HCT116 (cell line): ENCODE measurements around the gene FAM43B. TPM values are rescaled to one million over a fixed set of nuclear protein-coding genes. Genes with fewer than 3 reads are reported as not detected.

ENCODE experiments used
- ATAC-seq: fragments of 200-7000 bp; cut with Tn5 transposase; 2 replicates; pipeline ENCODE4 v1.9.1; 2020; ENCODE audit warnings: mild to moderate bottlenecking, moderate library complexity
- BruUV-seq: library from RNA; stranded (reverse); fragments of 400-500 nt; replicated peaks from 2 replicates; lab custom pipeline; 2021; lab: Mats Ljungman, UMichigan
- CTCF ChIA-PET: fragments of 300-600 bp; sonication (Branson Sonifier 250); formaldehyde crosslinking; loops from one replicate; lab custom pipeline; 2021; ENCODE audit warnings: antibody characterized with exemption; lab: Charles Lee
- POLR2A ChIA-PET: fragments of 300-600, 350-600 bp; sonication (Branson Sonifier 250); formaldehyde crosslinking; loops from one replicate; lab custom pipeline; 2021; ENCODE audit warnings: antibody characterized with exemption; lab: Charles Lee
- RAD21 ChIA-PET, 2 experiments: fragments of 300-600 bp; sonication (Branson Sonifier 250); formaldehyde crosslinking; loops; one replicate each; lab custom pipeline; 2023; ENCODE audit warnings: low total read pairs in 2 of 2; ENCODE audit not compliant: uncharacterized antibody in 2 of 2, unreplicated experiment in 2 of 2, low non-redundant PET in 1 of 2; lab: Charles Lee
- DNase-seq: peaks from one replicate; pipeline ENCODE4 v3.0.0-alpha.2; 2010; ENCODE audit warnings: low read depth, low spot score
- H2AFZ ChIP-seq: fragments of 200-600 bp; shearing (Covaris generic), sonication (generic); 2 replicates; pipeline ENCODE4 v1.6.1; 2017; ENCODE audit warnings: low read depth, mixed run types, mixed read lengths, antibody characterized with exemption, low read length; ENCODE audit not compliant: poor library complexity, severe bottlenecking
- H3K27ac ChIP-seq: 2 replicates; pipeline ENCODE4 v1.5.1; 2012; ENCODE audit warnings: low read depth, low read length
- H3K27me3 ChIP-seq: fragments of 200-600 bp; sonication (generic); 2 replicates; pipeline ENCODE4 v1.6.1; 2016; ENCODE audit warnings: mixed run types, low read length, mixed read lengths; ENCODE audit not compliant: insufficient read depth
- H3K36me3 ChIP-seq, 2 experiments: fragments of 200-500 bp in 1 of 2; fragments of 200-600 bp in 1 of 2; sonication (Bioruptor generic) in 1 of 2; sonication (generic) in 1 of 2; 2 replicates each; pipeline versions ENCODE4 v1.5.1 to v1.6.1; 2014 to 2016; ENCODE audit warnings: low read length in 2 of 2, inconsistent platforms in 1 of 2, mixed read lengths in 1 of 2, mixed run types in 1 of 2; ENCODE audit not compliant: insufficient read depth in 2 of 2, control insufficient read depth in 1 of 2
- H3K4me1 ChIP-seq, 2 experiments: fragments of 200-600 bp in 1 of 2; sonication (generic) in 1 of 2; 2 replicates each; pipeline versions ENCODE4 v1.5.1 to v1.6.1; 2012 to 2017; ENCODE audit warnings: low read length in 2 of 2, inconsistent platforms in 1 of 2, mild to moderate bottlenecking in 1 of 2, mixed read lengths in 1 of 2, mixed run types in 1 of 2, moderate library complexity in 1 of 2; ENCODE audit not compliant: insufficient read depth in 2 of 2, control insufficient read depth in 1 of 2
- H3K4me2 ChIP-seq: fragments of 200-600 bp; sonication (generic); 2 replicates; pipeline ENCODE4 v1.6.1; 2017; ENCODE audit warnings: mixed run types, low read length, mixed read lengths
- H3K4me3 ChIP-seq, 2 experiments: fragments of 200-600 bp in 1 of 2; sonication (generic) in 1 of 2; replicated peaks in 1 of 2; 2 replicates each; pipeline ENCODE4 v1.5.1; 2011 to 2016; ENCODE audit warnings: low read length in 2 of 2, control low read depth in 1 of 2, low read depth in 1 of 2, mild to moderate bottlenecking in 1 of 2, mixed read lengths in 1 of 2, mixed run types in 1 of 2
- H3K79me2 ChIP-seq: fragments of 200-600 bp; sonication (generic); 2 replicates; pipeline ENCODE4 v1.6.1; 2017; ENCODE audit warnings: mild to moderate bottlenecking, mixed run types, low read length, moderate library complexity, mixed read lengths; ENCODE audit not compliant: insufficient read depth
- H3K9ac ChIP-seq: fragments of 200-600 bp; sonication (generic); 2 replicates; pipeline ENCODE4 v1.6.1; 2016; ENCODE audit warnings: low read length, mixed read lengths
- H3K9me2 ChIP-seq: fragments of 200-600 bp; sonication (generic), shearing (Covaris generic); 2 replicates; pipeline ENCODE4 v1.6.1; 2017; ENCODE audit warnings: mixed run types, mild to moderate bottlenecking, moderate library complexity; ENCODE audit not compliant: insufficient read depth
- H3K9me3 ChIP-seq, 2 experiments: fragments of 200-500 bp in 1 of 2; fragments of 200-600 bp in 1 of 2; sonication (Bioruptor generic) in 1 of 2; sonication (generic) in 1 of 2; 2 replicates each; pipeline ENCODE4 v1.6.1; 2014 to 2017; ENCODE audit warnings: low read length in 2 of 2, mixed read lengths in 2 of 2, inconsistent platforms in 1 of 2, low read depth in 1 of 2, mild to moderate bottlenecking in 1 of 2, mixed run types in 1 of 2, moderate library complexity in 1 of 2; ENCODE audit not compliant: control insufficient read depth in 1 of 2, insufficient read depth in 1 of 2
- H4K20me1 ChIP-seq: fragments of 200-600 bp; sonication (generic), shearing (Covaris generic); 2 replicates; pipeline ENCODE4 v1.6.1; 2017; ENCODE audit warnings: mixed run types, mild to moderate bottlenecking, moderate library complexity; ENCODE audit not compliant: insufficient read depth
- CBX3 ChIP-seq: IDR thresholded peaks from 2 replicates; pipeline ENCODE4 v1.6.1; 2012; ENCODE audit warnings: low read depth
- CEBPB ChIP-seq: IDR thresholded peaks from 2 replicates; pipeline ENCODE4 v1.6.1; 2012; ENCODE audit warnings: low read depth
- EGR1 ChIP-seq: IDR thresholded peaks from 2 replicates; pipeline ENCODE4 v1.6.1; 2012; ENCODE audit warnings: low read depth
- ELF1 ChIP-seq: IDR thresholded peaks from 2 replicates; pipeline ENCODE4 v1.6.1; 2012; ENCODE audit warnings: low read depth, borderline replicate concordance
- FOSL1 ChIP-seq: IDR thresholded peaks from 2 replicates; pipeline ENCODE4 v1.6.1; 2012; ENCODE audit warnings: low read depth
- JUND ChIP-seq: IDR thresholded peaks from 2 replicates; pipeline ENCODE4 v1.6.1; 2012
- POLR2A ChIP-seq: IDR thresholded peaks from 2 replicates; pipeline ENCODE4 v1.7.0; 2011; ENCODE audit warnings: borderline replicate concordance; ENCODE audit not compliant: insufficient read depth, insufficient read length; ENCODE audit errors: extremely low read depth
- POLR2AphosphoS5 ChIP-seq: IDR thresholded peaks from 2 replicates; pipeline ENCODE4 v1.6.1; 2011; ENCODE audit warnings: mild to moderate bottlenecking, low read depth, low read length, moderate library complexity
- SP1 ChIP-seq: IDR thresholded peaks from 2 replicates; pipeline ENCODE4 v1.6.1; 2012; ENCODE audit warnings: low read depth
- SRF ChIP-seq: IDR thresholded peaks from 2 replicates; pipeline ENCODE4 v1.6.1; 2012; ENCODE audit warnings: low read depth
- TCF7L2 ChIP-seq: IDR thresholded peaks from 2 replicates; pipeline ENCODE4 v1.7.0; 2011; ENCODE audit warnings: borderline replicate concordance, inconsistent platforms; ENCODE audit not compliant: insufficient read depth, insufficient read length; ENCODE audit errors: extremely low read depth
- YY1 ChIP-seq: IDR thresholded peaks from 2 replicates; pipeline ENCODE4 v1.6.1; 2011; ENCODE audit warnings: low read length, low read depth, moderate library complexity, mild to moderate bottlenecking; ENCODE audit not compliant: insufficient replicate concordance; ENCODE audit errors: extremely low read depth
- ZFX ChIP-seq: fragments of 450-650 bp; IDR thresholded peaks from 2 replicates; pipeline ENCODE4 v1.6.1; 2017
- intact Hi-C: fragments of 100-400 bp; cut with micrococcal nuclease; formaldehyde crosslinking; loops from 2 replicates; pipeline ENCODE4 v1.10.0; 2022
- total RNA-seq: library from RNA; stranded (reverse); gene quantifications from one replicate; pipeline ENCODE4 v1.2.1, GENCODE V29; 2021; ENCODE audit not compliant: unreplicated experiment
- TF ChIP-seq, protein P1 (sequence below), 3 experiments: fragments of 200-600 bp in 1 of 3; sonication (generic) in 1 of 3; IDR thresholded peaks in 2 of 3; conservative IDR thresholded peaks in 1 of 3; 2 replicates each; pipeline ENCODE4 v1.5.1; 2012 to 2017; ENCODE audit warnings: low read depth in 2 of 3, low read length in 2 of 3, antibody characterized with exemption in 1 of 3, borderline replicate concordance in 1 of 3, control low read depth in 1 of 3, mild to moderate bottlenecking in 1 of 3, mixed read lengths in 1 of 3, mixed run types in 1 of 3, moderate library complexity in 1 of 3; ENCODE audit not compliant: insufficient read depth in 1 of 3
- TF ChIP-seq, protein P2 (sequence below): IDR thresholded peaks from 2 replicates; pipeline ENCODE4 v1.6.1; 2012
- TF ChIP-seq, protein P3 (sequence below): IDR thresholded peaks from 2 replicates; pipeline ENCODE4 v1.6.1; 2012

FAM43B gene
- total RNA-seq, 1 experiment from 2014 or later = not detected

DNA sequence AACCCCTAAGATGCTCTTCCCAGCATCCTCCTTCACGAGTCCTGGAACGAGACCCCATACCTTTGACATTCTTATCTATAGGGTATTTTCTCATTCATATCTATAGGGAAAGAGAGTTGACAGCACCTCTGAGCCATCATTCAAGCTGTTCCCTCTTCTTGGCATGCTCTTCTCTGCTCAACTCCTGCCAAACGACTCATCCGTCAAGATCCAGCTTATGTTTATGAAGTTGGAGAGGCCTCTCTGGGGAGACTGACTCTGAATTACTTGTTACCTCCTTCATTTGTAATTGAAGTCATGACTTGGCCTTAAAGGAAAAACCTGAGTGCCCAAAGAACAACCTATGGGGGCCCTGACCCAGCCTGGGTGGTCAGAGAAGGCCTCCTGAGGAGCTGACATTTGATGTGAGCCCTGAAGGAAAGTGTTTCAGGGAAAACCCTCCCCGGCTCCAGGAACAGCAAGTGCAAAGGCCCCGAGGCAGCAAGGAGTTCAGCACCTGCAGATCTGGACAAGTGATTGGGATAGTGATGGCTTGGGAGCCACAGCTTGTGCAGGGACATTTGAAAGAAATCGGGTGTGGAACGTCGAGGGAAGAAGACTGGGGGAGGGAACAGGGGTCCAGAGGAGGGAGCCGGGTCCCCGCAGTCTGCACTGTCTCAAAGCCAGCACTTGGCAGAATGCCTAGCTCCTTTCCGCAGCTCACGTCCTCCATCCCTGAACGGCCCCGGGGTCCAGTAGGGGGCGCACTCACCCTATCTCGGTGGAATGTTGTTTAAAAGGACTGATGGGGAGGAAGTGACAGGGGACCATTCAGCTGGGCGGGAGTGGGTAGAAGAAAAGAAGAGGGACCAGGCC is 22.5 kb downstream of the FAM43B start (continued):
- TF ChIP-seq FOSL1 (no peak), POLR2AphosphoS5 (peak; percentile 37; the same call in 1 of the 2 replicates), CEBPB (no peak), POLR2A (no peak), ZFX (no peak), EGR1 (no peak), YY1 (peak; percentile 75)
- TF ChIP-seq, protein P1, sequence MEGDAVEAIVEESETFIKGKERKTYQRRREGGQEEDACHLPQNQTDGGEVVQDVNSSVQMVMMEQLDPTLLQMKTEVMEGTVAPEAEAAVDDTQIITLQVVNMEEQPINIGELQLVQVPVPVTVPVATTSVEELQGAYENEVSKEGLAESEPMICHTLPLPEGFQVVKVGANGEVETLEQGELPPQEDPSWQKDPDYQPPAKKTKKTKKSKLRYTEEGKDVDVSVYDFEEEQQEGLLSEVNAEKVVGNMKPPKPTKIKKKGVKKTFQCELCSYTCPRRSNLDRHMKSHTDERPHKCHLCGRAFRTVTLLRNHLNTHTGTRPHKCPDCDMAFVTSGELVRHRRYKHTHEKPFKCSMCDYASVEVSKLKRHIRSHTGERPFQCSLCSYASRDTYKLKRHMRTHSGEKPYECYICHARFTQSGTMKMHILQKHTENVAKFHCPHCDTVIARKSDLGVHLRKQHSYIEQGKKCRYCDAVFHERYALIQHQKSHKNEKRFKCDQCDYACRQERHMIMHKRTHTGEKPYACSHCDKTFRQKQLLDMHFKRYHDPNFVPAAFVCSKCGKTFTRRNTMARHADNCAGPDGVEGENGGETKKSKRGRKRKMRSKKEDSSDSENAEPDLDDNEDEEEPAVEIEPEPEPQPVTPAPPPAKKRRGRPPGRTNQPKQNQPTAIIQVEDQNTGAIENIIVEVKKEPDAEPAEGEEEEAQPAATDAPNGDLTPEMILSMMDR (IDR thresholded peaks at IDR 0.05 in 2 of 3, conservative IDR thresholded peaks at IDR 0.05 in 1 of 3; ENCODE audit: borderline replicate concordance in 1 of 3, insufficient read depth in 1 of 3, low read depth in 2 of 3, low read length in 2 of 3) = peak; percentile 93 to 96 (median 95); a peak in 5 of 6 replicates

DNA sequence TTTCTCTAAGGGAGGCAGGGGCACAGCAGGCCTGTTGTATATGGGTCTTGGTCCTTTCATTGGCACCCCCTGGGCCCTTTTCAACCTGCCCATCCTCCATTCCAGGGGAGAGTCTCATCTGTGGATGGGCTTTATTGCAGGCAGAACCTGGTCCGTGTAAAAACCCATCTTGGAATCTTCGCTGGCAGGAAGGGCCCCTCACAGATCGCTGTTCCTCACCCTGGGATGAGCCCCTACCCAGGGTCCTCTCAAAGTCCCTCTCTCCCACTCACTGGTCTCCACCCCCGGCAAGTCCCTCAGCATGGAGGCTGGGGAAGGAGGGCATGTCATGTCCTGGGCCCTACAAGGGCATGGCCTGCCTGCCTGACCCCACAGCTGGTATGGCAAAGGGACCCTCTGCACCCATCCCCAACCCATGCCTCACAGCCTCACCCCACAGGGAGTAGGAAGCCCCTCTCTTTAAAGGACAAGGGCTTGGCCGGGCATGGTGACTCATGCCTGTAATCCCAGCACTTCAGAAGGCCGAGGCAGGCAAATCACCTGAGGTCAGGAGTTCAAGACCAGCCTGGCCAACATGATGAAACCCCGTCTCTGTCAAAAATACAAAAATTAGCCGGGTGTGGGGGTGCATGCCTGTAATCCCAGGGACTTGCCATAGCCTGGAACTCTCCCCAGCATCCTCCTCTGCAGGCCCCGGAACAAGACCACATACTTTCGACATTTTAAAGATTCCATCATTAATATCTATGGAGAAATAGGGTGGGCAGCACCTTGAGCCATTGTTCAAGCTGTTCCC is 23.4 kb downstream of the FAM43B start:
- no peaks in the 10 kb centered on the region for H3K79me2 ChIP-seq
- TF ChIP-seq, protein P2, sequence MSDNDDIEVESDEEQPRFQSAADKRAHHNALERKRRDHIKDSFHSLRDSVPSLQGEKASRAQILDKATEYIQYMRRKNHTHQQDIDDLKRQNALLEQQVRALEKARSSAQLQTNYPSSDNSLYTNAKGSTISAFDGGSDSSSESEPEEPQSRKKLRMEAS = no peak; the same call in 1 of the 2 replicates
- TF ChIP-seq JUND = peak; percentile 37; the same call in 1 of the 2 replicates
- peak; percentile 23; the same call in 1 of the 2 replicates for TF ChIP-seq ZFX
- TF ChIP-seq SRF = no peak
- peak; percentile 15 for TF ChIP-seq TCF7L2
- no peak for TF ChIP-seq SP1
- TF ChIP-seq CBX3 = no peak
- TF ChIP-seq, protein P3, sequence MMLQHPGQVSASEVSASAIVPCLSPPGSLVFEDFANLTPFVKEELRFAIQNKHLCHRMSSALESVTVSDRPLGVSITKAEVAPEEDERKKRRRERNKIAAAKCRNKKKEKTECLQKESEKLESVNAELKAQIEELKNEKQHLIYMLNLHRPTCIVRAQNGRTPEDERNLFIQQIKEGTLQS = no peak
- TF ChIP-seq FOSL1 = no peak
- no peak for TF ChIP-seq ELF1
- TF ChIP-seq CEBPB = no peak; the same call in 1 of the 2 replicates
- TF ChIP-seq, all 23 proteins: peak for 3
- no peaks in the 10 kb centered on the region for H3K9me2 ChIP-seq
- 0 out of 2 replicates have a peak, but pooled peaks cover 2% of the 10 kb centered on the region for H3K27me3 ChIP-seq
- BruUV-seq = no TSS peak
- H4K20me1 ChIP-seq = no peaks in the 10 kb centered on the region
- ATAC-seq (peak; percentile 51), DNase-seq (no peak)
- POLR2A ChIA-PET = interaction anchor here (0.8 to 1.9 kb wide), 4 partner anchors 11 to 59 kb away, joined by 3 to 10 read pairs (median 5); no protein-coding TSS in a partner anchor
- H3K4me2 ChIP-seq = peak overlapping the region; percentile 68
- peak overlapping the region; percentile 67 for H2AFZ ChIP-seq
- no peaks in the 10 kb centered on the region for H3K9me3 ChIP-seq
- peak overlapping the region in 1 of 2 experiments; percentile 28; a peak in 1 of 4 replicates for H3K4me3 ChIP-seq
- intact Hi-C loops = loop anchor here (1.0 to 5.0 kb wide), 4 partner anchors 37 to 65 kb away; partner anchors contain the start of gene PINK1
- CTCF ChIA-PET = interaction anchor here (0.6 to 3.7 kb wide), 25 partner anchors 9 to 620 kb away, joined by 3 to 74 read pairs (median 4); partner anchors contain the start of genes CDA, DDOST and PINK1
- H3K36me3 ChIP-seq = no peaks in the 10 kb centered on the region
- H3K4me1 ChIP-seq = peaks cover 17 to 44% of the 10 kb centered on the region in 2 experiments
- H3K9ac ChIP-seq = no peak overlapping the region
- RAD21 ChIA-PET = interaction anchor here (0.6 to 2.0 kb wide), 10 partner anchors 13 to 156 kb away, joined by 3 to 23 read pairs (median 4); partner anchors contain the start of genes PINK1 (in 2 of the 2), CDA (in 1 of the 2), DDOST (in 1 of the 2) and SH2D5 (in 1 of the 2)
- peak overlapping the region; percentile 61 for H3K27ac ChIP-seq
